Right ventricle myocardium superior (tissue), 1 donor: Measurements from ENCODE around the gene ZMIZ1. TPM values are rescaled to one million over a fixed set of nuclear protein-coding genes. Genes with fewer than 3 reads are reported as not detected.

Experiments used
- ATAC-seq: fragments of 200-7000 bp; cut with Tn5 transposase; one replicate; pipeline ENCODE4 v1.9.1; 2020; ENCODE audit warnings: mild to moderate bottlenecking; ENCODE audit not compliant: poor library complexity
- DNase-seq: peaks from one replicate; pipeline ENCODE4 v3.0.0-alpha.2; 2020
- intact Hi-C: fragments of 100-400 bp; cut with DNase I; formaldehyde crosslinking; loops from one replicate; pipeline ENCODE4 v1.11.2; 2022
- total RNA-seq: library from RNA; stranded (reverse); fragmentation: NEBNext Ultra II Directional; extraction: Animal tissue kit (Norgen Biotek cat#: 25700); gene quantifications from one replicate; pipeline ENCODE4 v1.2.1, GENCODE V29; 2021
- donor health status: DM: no; HTN: yes; CAD: no; lungs with severe emphysema.

Gene ZMIZ1
- total RNA-seq, 1 donor from 2014 or later, result 44.8 TPM

GRCh38 chr10:79059859-79060379 is 8.8 kb upstream of the ZMIZ1 start:
- ATAC-seq (peak; percentile 25), DNase-seq (no peak)
- intact Hi-C loops, result no loop called here

- intact Hi-C loops, result no loop called here
- DNase-seq (no peak), ATAC-seq (no peak)
Observed at GRCh38 chr10:79060641-79061255, 8.0 kb upstream of the ZMIZ1 start.

- ATAC-seq (no peak), DNase-seq (no peak)
- intact Hi-C loops, result no loop called here
Observed at GRCh38 chr10:79061441-79062315, 7.1 kb upstream of the ZMIZ1 start.

- ATAC-seq (no peak), DNase-seq (no peak)
- intact Hi-C loops, result no loop called here
Observed at GRCh38 chr10:79063071-79063491, 5.7 kb upstream of the ZMIZ1 start.

- intact Hi-C loops, result no loop called here
- ATAC-seq, result no peak
- DNase-seq, result no peak
Observed at GRCh38 chr10:79063661-79064492, 4.9 kb upstream of the ZMIZ1 start.

- ATAC-seq, result no peak
- peak; percentile 26 for DNase-seq
- intact Hi-C loops, result loop anchor here (5.0 kb wide), 3 partner anchors 93 to 763 kb away; no protein-coding TSS in a partner anchor
Observed at GRCh38 chr10:79065091-79065551, 3.6 kb upstream of the ZMIZ1 start.

- ATAC-seq (no peak), DNase-seq (peak; percentile 5)
- intact Hi-C loops, result loop anchor here (5.0 kb wide), 3 partner anchors 94 to 764 kb away; no protein-coding TSS in a partner anchor
Observed at GRCh38 chr10:79065853-79066252, 2.9 kb upstream of the ZMIZ1 start.

GRCh38 chr10:79066411-79067240 is 2.1 kb upstream of the ZMIZ1 start:
- peak; percentile 25 for ATAC-seq
- intact Hi-C loops, result loop anchor here (5.0 kb wide), 3 partner anchors 94 to 764 kb away; no protein-coding TSS in a partner anchor
- DNase-seq, result peak; percentile 38

- DNase-seq (peak; percentile 93), ATAC-seq (peak; percentile 40)
- intact Hi-C loops, result loop anchor here (5.0 kb wide), 3 partner anchors 95 to 765 kb away; no protein-coding TSS in a partner anchor
Observed at GRCh38 chr10:79067241-79068202, 1.2 kb upstream of the ZMIZ1 start.

- intact Hi-C loops, result loop anchor here (5.0 kb wide), 3 partner anchors 96 to 766 kb away; no protein-coding TSS in a partner anchor
- no peak for ATAC-seq
- DNase-seq, result peak; percentile 63
Observed at GRCh38 chr10:79068203-79068561, 584 bp upstream of the ZMIZ1 start.

- intact Hi-C loops, result loop anchor here (5.0 kb wide), 4 partner anchors 78 to 767 kb away; no protein-coding TSS in a partner anchor
- no peak for ATAC-seq
- DNase-seq, result peak; percentile 81
Observed at GRCh38 chr10:79069325-79070080, 737 bp downstream of the ZMIZ1 start.

GRCh38 chr10:79070081-79070605 is 1.4 kb downstream of the ZMIZ1 start:
- intact Hi-C loops, result loop anchor here (5.0 kb wide), 1 partner anchor 77 kb away; no protein-coding TSS in a partner anchor
- DNase-seq, result peak; percentile 75
- ATAC-seq, result peak; percentile 7

GRCh38 chr10:79070606-79071395 is 2.0 kb downstream of the ZMIZ1 start:
- ATAC-seq, result peak; percentile 69
- intact Hi-C loops, result loop anchor here (5.0 kb wide), 1 partner anchor 76 kb away; no protein-coding TSS in a partner anchor
- DNase-seq, result peak; percentile 96

GRCh38 chr10:79071396-79071923 is 2.7 kb downstream of the ZMIZ1 start:
- no peak for ATAC-seq
- no peak for DNase-seq
- intact Hi-C loops, result loop anchor here (5.0 kb wide), 1 partner anchor 76 kb away; no protein-coding TSS in a partner anchor
